GM21526 (cell line): ENCODE data around the gene CENPQ.

ENCODE experiments used
- ATAC-seq: cut with Tn5 transposase; IDR thresholded peaks from one replicate; pipeline ENCODE4 v1.9.1; 2021; ENCODE audit warnings: moderate library complexity; ENCODE audit not compliant: unreplicated experiment, low FRiP score

CENPQ gene

DNA sequence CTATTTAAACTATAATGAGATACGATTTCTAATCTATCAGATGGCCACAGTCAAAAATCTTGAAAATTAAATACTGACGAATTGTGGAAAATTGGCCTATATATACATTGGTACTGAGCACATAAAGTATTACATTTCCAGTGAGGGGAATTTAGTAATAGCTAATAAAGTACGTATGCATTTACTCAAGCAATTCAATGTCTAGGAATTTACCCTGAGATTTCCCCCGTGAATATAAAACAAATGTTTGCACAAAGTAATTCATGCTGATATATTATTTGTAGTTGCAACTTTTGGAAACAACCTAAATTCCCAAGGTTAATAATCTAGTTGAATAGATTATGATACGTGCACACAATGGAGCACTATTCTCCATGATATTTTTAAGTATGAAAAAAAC lies 72.6 kb downstream of the CENPQ start:
- ATAC-seq = no peak

DNA sequence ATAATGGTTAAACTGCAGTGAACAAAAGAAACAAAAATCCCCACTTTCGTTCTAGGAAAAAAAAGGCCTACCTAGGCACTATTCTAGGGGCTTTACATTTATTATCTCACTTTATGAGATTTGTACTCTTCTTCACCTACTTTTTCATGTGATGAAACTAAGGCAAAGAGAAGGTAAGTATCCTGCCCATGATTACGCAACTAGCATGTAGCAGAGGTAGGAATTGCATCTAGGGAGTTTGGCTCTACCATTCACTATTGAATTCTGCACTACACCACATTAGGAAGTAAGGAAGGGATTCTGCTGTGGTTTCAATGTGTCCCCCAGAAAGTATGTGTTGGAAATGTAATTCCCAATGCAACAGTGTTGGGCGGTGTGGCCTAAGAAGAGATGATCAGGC lies 75.9 kb downstream of the CENPQ start:
- no peak for ATAC-seq

DNA sequence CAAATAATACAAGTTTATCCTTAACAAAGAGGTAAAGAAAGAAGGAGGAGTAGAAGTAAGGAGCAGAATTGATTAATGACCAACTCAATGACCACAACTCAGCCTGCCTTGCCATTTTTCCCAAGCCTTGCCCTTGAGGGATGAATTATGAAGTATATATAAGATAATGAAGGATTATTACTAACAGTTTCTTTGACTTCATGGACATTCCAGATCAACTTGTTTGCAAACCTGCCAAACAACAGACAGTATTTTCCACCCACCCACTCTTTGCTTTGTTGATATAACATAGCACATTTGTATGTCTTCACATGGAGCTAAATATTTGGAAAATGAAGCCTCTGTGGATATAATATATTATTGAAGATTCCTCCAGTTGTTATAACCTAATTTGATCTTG lies 77.4 kb downstream of the CENPQ start:
- no peak for ATAC-seq

DNA sequence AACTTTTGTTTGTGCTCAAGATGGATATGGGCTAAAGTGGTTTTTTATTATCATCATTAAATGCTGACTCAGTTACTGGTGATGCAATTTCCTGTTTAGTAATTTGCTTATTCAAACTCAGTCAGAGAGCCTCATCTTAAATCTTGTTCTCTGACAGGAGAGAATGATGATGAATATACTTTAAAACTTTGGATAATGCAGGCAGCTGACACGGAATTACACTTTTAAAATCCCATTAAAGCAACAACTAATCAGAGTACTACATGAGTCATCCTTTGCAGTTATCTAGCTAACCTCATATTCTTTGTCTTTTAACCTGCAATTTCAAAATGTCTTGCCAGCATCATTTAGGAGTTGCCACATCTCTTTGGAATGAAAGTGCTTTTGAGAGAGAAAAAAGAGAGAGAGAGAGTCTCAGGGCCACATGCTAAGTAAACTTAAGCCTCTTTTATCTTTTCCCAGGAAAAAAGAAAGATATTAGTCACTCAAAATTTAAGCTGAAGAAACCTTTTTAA lies 78.1 kb downstream of the CENPQ start:
- no peak for ATAC-seq

DNA sequence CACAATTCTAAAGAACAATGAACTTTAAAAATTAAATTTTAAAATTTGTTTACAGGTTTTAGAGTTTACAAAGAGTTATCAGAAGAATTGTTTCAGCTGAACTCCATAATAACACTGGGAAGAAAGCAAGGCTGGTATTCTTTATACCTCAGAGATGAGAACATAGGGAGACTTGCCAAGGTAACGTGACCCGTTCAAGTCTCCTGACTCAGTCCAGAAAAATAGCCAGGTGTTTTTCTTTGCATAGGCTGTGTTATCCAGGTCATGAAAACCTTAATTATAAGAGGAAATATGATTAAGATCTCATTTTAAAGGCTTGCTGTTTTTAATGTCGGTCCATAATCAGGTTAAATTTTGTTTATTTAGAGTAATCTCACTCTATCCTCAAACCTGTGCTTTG lies 78.8 kb downstream of the CENPQ start:
- no peak for ATAC-seq
